ENCODE measurements around the gene PARK7. TPM values are rescaled to one million over a fixed set of nuclear protein-coding genes. Genes with fewer than 3 reads are reported as not detected.

PARK7 gene
- total RNA-seq, 1 experiment from 2014 or later: 352 TPM

DNA sequence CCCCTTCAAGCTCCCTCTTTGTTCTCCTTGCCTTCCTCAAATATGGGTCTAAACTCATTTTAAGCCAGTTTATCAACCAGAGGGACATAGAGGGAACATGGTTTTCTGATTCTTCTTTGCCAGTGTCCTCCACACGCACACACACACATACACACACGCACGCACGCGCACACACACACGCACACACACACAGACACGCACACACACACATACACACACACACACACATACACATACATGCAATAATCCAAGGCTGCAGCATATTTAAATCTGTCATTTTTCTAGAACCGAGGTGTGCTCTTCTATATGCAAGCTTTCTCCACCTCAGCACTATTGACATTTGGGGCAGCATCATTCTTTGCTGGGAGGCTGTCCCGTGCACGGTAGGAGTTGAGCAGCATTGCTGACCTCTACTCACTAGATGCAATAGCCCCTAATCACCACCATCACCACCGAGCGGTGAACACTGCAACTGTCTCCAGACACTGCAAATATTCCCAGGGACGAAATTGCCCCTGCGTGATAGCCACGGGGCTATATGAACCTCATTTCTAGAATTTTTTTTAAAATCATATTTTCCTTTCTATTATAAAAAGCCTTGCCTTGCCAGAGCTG lies 28.9 kb upstream of the PARK7 start:
- H3K9me3 ChIP-seq (ENCODE audit: low read depth, low read length, poor library complexity, severe bottlenecking): no peaks in the 10 kb centered on the region
- no peaks in the 10 kb centered on the region for H3K27me3 ChIP-seq (replicated peaks; ENCODE audit: insufficient read depth, low read depth, low read length, poor library complexity)
- ChIA-PET CTCF (no interaction called here), POLR2A (ENCODE audit: low non-redundant PET) (no interaction called here)
- BruUV-seq (replicated peaks): no TSS peak
- intact Hi-C loops (cut with micrococcal nuclease; ENCODE audit: unreplicated experiment): no loop called here
- H3K36me3 ChIP-seq (ENCODE audit: insufficient read depth, low read length, poor library complexity, severe bottlenecking): no peaks in the 10 kb centered on the region
- TF ChIP-seq EZH2 (IDR thresholded peaks at IDR 0.05; ENCODE audit: borderline replicate concordance, low read depth, low read length, poor library complexity, severe bottlenecking): no peak
- TF ChIP-seq, protein P1, sequence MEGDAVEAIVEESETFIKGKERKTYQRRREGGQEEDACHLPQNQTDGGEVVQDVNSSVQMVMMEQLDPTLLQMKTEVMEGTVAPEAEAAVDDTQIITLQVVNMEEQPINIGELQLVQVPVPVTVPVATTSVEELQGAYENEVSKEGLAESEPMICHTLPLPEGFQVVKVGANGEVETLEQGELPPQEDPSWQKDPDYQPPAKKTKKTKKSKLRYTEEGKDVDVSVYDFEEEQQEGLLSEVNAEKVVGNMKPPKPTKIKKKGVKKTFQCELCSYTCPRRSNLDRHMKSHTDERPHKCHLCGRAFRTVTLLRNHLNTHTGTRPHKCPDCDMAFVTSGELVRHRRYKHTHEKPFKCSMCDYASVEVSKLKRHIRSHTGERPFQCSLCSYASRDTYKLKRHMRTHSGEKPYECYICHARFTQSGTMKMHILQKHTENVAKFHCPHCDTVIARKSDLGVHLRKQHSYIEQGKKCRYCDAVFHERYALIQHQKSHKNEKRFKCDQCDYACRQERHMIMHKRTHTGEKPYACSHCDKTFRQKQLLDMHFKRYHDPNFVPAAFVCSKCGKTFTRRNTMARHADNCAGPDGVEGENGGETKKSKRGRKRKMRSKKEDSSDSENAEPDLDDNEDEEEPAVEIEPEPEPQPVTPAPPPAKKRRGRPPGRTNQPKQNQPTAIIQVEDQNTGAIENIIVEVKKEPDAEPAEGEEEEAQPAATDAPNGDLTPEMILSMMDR (conservative IDR thresholded peaks at IDR 0.05; ENCODE audit: low read depth, low read length): no peak
- no peak overlapping the region for H3K27ac ChIP-seq (ENCODE audit: low read depth, low read length, poor library complexity, severe bottlenecking)
- no peak overlapping the region for H3K4me3 ChIP-seq (ENCODE audit: low read depth, low read length, poor library complexity, severe bottlenecking)
- no peaks in the 10 kb centered on the region for H3K4me1 ChIP-seq (ENCODE audit: insufficient read depth, low read length, poor library complexity, severe bottlenecking)
- DNase-seq (ENCODE audit: low spot score): no peak

DNA sequence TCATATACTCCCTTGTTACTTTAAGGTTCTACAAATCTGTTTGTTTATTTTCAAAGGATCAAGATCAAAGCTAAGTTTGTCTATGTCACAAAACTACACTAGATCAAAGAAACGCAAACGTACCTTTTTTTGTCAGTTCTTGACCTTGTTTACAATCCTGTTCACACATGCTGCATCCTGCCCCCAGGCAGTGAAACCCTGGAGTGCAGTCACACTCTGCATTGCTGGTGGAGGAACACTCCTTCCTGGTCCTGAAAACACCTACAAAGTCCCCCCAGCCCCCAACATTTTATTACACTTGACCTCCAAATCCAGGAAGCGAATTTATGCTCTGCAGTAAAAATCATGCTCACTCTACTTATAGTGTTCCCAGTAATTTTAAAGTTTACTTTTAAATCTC lies 23.4 kb upstream of the PARK7 start:
- ChIA-PET CTCF (no interaction called here), POLR2A (ENCODE audit: low non-redundant PET) (no interaction called here)
- no peak overlapping the region for H3K27ac ChIP-seq (ENCODE audit: low read depth, low read length, poor library complexity, severe bottlenecking)
- no peaks in the 10 kb centered on the region for H3K4me1 ChIP-seq (ENCODE audit: insufficient read depth, low read length, poor library complexity, severe bottlenecking)
- H3K36me3 ChIP-seq (ENCODE audit: insufficient read depth, low read length, poor library complexity, severe bottlenecking): no peaks in the 10 kb centered on the region
- no TSS peak for BruUV-seq (replicated peaks)
- intact Hi-C loops (cut with micrococcal nuclease; ENCODE audit: unreplicated experiment): no loop called here
- TF ChIP-seq EZH2 (IDR thresholded peaks at IDR 0.05; ENCODE audit: borderline replicate concordance, low read depth, low read length, poor library complexity, severe bottlenecking): no peak
- TF ChIP-seq, protein P1 (conservative IDR thresholded peaks at IDR 0.05; ENCODE audit: low read depth, low read length): no peak
- H3K9me3 ChIP-seq (ENCODE audit: low read depth, low read length, poor library complexity, severe bottlenecking): no peaks in the 10 kb centered on the region
- no peak for DNase-seq (ENCODE audit: low spot score)
- H3K27me3 ChIP-seq (replicated peaks; ENCODE audit: insufficient read depth, low read depth, low read length, poor library complexity): peaks cover 15% of the 10 kb centered on the region
- no peak overlapping the region for H3K4me3 ChIP-seq (ENCODE audit: low read depth, low read length, poor library complexity, severe bottlenecking)

DNA sequence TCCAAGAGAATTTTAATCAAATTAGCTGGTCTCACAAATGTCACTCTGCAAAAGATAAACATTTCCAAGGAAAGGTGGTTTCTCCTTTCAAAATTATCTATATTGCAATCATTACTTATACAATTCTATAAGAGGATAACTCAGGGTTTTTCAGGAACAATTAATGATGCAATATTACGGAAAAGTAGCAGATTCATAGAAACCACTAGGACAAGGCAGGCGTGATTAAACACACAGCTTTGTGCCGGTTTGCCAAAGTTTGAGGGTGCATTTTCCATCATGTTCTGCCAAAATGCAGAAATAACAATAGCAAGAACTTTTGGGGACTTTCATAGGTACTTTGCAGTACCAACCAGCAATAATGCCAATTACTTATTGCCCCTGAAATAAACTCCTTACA lies 21.5 kb upstream of the PARK7 start:
- ChIA-PET CTCF (no interaction called here), POLR2A (ENCODE audit: low non-redundant PET) (no interaction called here)
- no peak overlapping the region for H3K27ac ChIP-seq (ENCODE audit: low read depth, low read length, poor library complexity, severe bottlenecking)
- peaks cover 15% of the 10 kb centered on the region for H3K27me3 ChIP-seq (replicated peaks; ENCODE audit: insufficient read depth, low read depth, low read length, poor library complexity)
- no peaks in the 10 kb centered on the region for H3K4me1 ChIP-seq (ENCODE audit: insufficient read depth, low read length, poor library complexity, severe bottlenecking)
- no peaks in the 10 kb centered on the region for H3K9me3 ChIP-seq (ENCODE audit: low read depth, low read length, poor library complexity, severe bottlenecking)
- intact Hi-C loops (cut with micrococcal nuclease; ENCODE audit: unreplicated experiment): no loop called here
- TF ChIP-seq, protein P1 (conservative IDR thresholded peaks at IDR 0.05; ENCODE audit: low read depth, low read length): no peak
- TF ChIP-seq EZH2 (IDR thresholded peaks at IDR 0.05; ENCODE audit: borderline replicate concordance, low read depth, low read length, poor library complexity, severe bottlenecking): no peak
- BruUV-seq (replicated peaks): TSS peak; percentile 84
- H3K36me3 ChIP-seq (ENCODE audit: insufficient read depth, low read length, poor library complexity, severe bottlenecking): no peaks in the 10 kb centered on the region
- DNase-seq (ENCODE audit: low spot score): no peak
- no peak overlapping the region for H3K4me3 ChIP-seq (ENCODE audit: low read depth, low read length, poor library complexity, severe bottlenecking)
